Umbilical cord (tissue), 2 donors: Measurements from ENCODE around the gene FAH. TPM values are rescaled to one million over a fixed set of nuclear protein-coding genes. Genes with fewer than 3 reads are reported as not detected.

ENCODE experiments used
- DNase-seq: peaks from one replicate; pipeline ENCODE4 v3.0.0-alpha.2; 2015; ENCODE audit warnings: low spot score
- total RNA-seq: library from RNA; depleted of rRNA; stranded (reverse); fragments of >200 nt; gene quantifications from one replicate; pipeline ENCODE4 v1.2.3, GENCODE V29; 2014; ENCODE audit warnings: low replicate concordance; ENCODE audit not compliant: insufficient read depth

The FAH gene
- total RNA-seq, 1 donor from 2014 or later = 19.3 TPM

GRCh38 chr15:80199366-80199765 lies 46.6 kb downstream of the FAH start:
- no peak for DNase-seq

- DNase-seq = no peak
Observed at GRCh38 chr15:80199869-80200268, 47.1 kb downstream of the FAH start.

DNA sequence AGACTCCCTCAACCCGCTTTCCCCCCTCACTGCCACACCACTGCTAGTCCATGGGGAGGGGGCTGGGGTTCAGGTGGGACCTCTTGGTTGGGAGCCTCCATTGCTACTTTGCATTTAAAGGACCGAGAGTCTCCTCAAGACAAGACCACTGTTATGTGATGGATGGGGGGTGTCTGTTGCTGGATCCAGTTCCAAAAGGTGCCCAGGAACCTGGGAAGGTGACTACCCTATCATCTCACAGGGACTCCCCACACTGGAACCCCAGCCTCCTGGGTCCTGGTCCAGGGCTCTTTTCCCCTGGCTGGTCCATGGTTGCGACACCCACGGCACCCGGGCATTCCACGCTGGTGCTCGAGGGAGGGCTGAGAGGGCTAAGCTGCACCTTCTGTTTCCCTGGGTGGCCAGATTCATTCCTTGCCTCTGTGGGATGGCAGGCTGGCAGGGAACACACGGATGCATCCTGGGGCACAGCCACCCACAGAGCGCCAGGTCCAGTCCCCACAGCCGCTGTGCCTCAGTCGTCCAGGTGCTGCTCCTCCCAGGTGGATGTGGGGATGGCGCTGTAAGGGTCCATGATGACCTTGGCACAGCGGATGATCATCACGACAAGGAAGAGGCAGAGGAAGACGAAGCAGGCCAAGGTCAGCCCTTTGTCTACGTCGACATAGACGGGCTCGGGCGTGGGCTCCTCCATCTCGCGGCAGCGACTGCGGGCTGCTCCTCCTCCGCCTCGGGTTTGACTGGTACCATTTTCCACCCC lies 48.6 kb downstream of the FAH start:
- DNase-seq = no peak

- no peak for DNase-seq
Observed at GRCh38 chr15:80202016-80202315, 49.2 kb downstream of the FAH start.

DNA sequence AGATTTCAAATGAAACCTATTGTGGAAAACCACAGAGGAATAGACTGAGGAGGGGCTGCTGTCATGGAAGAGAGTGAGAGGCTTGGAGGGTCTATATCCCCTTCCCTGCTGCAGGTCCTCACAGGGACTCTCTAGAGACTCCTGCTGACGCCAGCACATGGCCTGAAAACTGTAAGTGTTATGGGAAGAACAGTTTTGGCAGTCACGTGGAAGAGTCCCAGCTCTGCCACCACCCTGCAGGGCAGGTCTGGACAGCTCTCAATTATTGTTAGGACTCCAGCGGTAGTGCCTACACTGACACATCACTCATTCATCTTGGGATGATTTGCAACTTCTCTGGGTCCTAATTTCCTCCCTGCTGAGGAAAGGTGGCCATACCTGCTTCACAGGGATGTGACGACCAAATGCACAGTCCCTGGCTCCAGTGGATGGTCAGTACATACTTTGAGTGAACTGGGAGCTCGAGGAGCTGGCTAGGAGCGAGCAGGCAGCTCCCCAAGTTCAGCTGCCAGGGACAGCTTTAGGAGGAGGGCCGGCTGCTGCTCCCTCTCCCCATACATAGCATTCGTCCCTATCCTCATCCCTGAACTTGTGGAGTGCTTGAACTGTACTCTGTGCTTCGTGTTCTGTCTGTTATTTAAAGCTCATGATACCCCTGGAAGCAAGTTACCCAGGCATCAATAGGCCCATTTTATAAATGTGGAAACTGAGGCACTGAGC lies 50.0 kb downstream of the FAH start:
- DNase-seq = no peak

DNA sequence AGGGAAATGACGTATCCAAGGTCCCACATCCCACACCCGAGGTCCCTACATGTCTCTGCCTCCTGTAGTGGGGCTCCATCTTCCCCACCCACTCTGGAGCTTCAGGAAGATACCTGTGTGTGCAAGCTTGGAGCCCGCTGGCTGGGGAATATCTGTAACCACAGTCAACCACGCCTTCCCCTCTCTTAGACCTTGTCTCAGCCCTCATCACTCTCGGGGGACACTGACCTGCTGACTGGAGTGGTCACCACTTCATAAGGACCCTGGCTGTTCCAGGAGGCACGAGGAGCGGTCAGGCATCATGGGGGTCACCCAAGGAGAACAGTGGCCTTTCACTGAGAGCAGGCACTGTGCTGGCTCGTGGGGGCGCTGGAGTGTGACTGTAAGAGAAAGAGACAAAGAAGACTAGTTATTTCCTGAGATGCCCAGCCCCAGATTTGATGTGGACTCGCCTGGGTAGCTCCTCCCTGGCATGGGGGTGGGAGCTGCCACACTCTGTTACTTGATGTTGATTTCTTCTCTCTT lies 50.6 kb downstream of the FAH start:
- DNase-seq = no peak

GRCh38 chr15:80204231-80204630 lies 51.4 kb downstream of the FAH start:
- DNase-seq = no peak

- DNase-seq = no peak
Observed at GRCh38 chr15:80207887-80208286, 55.1 kb downstream of the FAH start.

DNA sequence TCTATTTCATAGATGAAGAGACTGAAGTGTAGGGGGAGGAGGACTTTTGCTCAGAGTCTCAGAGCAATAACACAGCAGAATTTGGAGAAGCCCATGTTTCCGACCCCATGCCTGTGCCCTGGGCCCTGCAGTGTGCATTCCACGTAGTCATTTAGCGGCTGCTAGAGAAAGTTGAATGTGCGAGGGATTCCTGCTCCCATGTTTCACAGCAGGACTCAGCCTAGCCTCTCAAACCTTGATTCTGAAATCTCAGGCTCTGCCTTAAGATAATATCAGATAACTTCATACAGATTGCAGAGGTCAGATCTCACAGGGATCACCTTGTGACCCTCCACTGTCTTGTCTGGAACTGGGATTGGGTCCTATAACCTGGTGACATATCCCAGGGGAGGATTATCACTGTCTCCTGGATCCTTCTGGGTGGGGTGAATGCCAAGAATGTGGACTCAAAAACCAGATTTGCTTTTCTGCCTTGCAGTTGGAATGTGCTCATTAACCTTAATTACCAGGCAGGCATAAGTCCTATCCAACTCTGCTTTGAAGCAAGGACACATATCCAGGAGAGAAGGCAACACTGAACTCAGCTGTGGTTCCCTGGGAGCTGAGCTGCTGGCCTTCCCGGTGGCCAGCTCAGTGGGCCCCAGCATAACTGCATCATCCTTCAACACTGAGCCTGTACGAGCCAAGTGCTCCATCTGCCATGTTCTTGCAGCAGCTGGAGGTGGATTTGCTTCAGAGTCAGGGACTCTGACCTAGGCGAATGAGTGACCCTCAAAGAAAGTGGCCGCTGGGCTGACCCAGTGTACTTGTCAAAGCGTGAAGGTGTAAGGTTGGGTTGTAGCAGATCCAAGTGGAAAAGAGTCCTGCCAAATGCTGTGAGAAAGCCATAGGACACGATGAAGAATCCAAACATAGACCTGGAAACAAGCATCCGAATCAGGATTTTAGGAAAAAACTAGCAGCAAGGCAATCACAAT lies 56.2 kb downstream of the FAH start:
- no peak for DNase-seq

DNA sequence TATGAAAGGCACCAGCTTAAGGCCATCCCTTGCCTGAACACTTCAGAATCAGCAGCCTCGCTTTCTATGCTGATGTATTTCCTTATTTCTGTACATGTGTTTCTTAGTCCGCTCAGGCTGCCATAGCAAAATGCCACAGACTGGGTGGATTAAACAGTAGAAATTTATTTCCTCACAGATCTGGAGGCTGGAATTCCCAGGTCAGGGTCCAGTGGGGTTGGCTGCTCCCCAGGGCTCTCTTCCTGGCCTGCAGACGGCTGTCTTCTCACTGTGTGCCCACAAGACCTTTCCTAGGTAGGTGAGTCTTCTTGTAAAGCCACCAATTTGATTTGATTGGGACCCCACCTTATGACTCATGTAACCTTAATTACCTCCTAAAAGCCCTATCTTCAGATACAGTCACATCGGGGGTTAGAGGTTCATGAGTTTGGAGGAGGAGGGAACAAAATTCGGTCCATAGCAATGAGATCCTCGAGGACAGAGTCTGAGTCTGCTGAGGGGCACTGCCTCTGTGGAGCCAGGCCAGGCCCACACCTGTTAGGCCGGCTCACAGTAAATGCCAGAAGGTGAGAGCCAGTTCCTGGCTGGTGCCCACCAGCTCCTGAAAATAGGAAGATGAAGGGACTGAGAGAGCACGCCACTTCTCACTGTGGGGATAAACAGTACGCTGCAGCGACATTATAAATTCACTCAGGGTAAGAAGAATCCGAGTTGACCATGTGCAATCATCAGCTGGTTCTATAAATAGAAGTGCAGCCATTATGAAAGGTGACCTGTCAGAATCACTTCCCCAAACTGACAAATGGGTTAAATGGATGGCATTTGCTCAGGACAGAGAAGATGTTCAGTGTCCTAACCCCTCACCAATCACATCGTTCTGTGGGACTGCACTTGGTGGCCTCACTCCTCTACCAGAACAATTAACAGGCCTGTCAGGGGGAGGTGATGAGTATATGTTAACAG lies 58.1 kb downstream of the FAH start:
- no peak for DNase-seq

DNA sequence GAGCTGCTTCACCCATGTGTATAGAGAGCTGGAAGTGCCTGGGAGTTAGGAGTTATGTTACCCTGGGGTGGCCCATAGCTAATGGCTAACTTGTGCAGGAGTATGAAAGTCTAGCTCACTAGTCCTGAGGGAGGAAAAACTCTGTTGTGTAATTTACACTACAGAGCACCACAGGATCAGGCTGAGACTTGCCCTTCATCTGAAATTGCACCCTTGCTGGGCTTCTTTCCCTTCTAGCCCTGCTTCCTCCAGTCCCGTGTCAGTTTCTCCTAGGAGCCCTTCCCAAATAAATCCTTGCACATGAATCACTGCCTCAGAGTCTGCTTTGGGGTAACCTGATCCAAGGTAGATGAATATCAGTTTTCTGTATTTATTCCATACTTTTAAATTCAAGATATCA lies 59.2 kb downstream of the FAH start:
- no peak for DNase-seq

DNA sequence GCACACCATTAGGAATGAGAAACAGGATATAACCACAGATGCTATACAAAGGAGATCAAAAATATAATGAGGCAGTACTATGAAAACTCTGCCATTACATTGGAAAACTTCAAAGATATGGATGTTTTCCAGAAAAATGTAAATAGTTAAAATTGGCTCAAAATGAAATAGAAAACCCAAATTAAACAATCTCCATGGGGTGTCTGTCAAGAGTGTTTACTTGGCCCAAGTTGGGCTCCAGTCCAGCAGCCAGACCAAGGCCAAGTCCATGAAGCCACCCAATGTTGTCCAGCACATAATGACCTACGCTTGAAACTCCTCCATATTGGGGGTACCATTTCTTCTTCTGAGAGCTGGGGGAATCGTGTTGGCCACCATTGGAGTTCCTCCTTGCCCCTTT lies 62.1 kb downstream of the FAH start:
- DNase-seq = no peak

GRCh38 chr15:80216141-80216540 lies 63.3 kb downstream of the FAH start:
- no peak for DNase-seq

DNA sequence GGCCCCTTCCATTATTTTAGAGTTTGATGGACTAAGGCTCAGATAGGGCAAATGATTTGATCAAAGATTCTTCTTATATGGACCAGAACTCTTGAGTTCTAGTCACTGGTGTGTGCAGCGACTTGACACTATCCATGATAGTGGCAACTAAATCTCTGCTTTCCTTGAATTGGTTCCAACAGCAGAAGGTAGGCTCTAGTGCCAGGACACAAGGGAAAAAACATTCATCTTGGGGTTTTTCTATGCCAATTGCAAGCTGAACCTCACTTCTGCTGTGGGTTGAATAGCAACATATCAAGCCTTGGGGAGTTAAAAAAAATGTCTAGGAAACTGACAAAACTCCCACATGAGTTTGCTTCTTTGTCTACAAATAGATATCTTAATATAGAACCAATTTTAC lies 64.1 kb downstream of the FAH start:
- no peak for DNase-seq

- no peak for DNase-seq
Observed at GRCh38 chr15:80217327-80217900, 64.6 kb downstream of the FAH start.

- no peak for DNase-seq
Observed at GRCh38 chr15:80219955-80220354, 67.2 kb downstream of the FAH start.

DNA sequence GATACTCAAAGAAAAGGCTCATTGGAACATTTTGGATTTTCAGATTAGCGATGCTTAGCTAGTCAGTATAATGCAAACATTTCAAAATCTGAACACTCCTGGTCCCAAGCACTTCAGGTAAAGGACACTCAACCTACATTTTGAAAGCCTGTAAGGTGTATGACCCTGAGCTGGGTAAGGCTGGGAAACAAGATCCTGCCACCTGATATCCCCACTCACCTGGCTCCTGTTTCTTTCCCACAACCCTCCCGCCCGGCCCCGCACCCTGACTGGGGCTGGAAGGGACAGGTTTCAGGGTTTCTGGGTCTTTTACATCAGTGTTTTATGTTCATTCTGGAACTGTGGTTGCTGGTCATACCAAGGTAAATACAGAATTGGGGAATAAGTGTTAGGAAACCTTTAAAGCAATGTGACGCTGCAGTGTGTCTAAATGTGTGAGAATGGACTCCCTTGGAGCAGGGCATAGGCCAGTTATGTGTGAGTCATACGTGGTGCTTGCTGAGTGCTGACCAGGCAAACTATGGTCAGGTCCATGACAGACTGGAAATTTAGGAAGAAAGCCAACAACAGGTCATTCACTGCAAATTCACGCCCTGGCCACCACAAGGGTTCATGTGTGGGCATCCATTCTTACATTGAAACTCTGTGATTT lies 76.3 kb downstream of the FAH start:
- no peak for DNase-seq

DNA sequence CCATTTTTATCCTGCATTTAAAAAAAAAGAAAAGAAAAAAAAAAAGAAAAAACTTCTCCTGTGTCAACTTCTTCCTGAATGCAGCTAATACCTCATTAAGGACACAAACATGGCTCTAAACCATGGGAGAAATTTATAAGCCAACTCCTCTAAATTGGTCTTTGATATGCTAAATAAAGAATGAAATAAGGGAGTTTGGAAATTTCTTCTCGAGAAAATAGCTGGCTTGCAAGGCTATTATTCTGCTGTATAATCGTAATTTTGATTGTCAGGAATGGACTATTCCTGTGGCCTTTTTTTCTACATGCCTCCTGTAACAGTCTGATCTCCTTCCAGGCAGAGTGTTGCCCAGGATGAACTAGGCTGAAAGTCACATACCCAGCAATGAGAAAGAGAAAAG lies 78.6 kb downstream of the FAH start:
- DNase-seq = no peak

DNA sequence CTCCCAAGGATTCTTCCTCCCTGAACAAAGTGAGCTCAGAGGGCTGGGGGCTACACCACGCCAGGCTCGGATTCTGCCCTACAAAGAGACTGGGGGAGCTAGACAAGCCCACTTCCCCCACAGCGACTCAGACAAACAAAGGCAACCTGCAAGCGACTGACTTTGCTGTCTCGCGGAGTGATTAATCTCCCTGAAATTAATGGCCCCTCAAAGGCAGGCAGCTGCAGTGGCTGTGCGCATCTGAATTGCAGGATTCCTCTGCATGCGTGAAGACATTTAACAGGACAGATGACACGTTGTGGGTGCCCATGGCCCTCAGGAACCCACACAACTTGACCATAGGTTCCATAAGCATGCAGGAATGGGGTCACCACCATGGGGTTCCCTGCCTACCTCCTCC lies 80.8 kb downstream of the FAH start:
- DNase-seq = no peak

DNA sequence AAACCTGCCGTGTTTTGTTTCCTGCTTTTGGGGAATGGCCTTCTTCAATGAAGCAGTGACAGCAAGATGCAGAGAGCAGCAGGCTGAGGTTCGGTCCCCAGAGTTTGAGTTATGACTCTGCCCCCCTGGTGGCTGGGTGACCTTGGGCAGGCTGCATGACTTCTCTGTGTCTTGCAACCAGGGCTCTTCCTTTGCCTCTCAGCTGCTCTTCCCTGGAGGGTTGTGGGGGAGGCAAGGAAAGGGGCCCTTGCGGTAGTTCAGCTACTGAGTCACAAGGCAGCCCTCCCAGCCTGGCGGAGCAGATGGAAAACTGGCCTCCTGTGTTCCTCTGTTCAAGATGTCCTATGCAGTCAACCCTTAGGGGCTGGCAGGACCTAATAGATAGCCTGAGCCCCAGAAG lies 82.1 kb downstream of the FAH start:
- no peak for DNase-seq
